Measurements from ENCODE around the gene ATG4A.

DNA sequence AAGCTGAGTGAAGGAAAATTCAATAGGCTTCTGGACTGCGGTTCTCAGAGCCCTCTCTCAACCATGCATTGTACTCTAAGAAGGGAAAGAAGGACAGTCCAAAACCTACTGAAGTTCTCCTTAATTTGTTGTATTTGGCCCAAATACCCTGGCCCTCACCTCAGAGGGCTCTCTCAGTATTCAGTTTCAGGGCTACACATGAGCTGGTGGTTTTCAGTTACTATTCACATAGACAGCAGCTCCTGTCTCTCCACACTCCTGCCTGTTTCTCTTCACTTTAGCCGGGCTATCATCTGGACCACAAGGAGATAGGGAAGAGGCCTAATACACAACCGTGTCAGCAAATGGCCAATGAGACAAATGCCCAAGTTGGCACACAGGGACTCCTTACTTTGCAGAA, 66.0 kb downstream of the ATG4A start:
- TF ChIP-seq EZH2 (IDR thresholded peaks at IDR 0.05; ENCODE audit: borderline replicate concordance, low read length) = no peak
- TF ChIP-seq, protein P1, sequence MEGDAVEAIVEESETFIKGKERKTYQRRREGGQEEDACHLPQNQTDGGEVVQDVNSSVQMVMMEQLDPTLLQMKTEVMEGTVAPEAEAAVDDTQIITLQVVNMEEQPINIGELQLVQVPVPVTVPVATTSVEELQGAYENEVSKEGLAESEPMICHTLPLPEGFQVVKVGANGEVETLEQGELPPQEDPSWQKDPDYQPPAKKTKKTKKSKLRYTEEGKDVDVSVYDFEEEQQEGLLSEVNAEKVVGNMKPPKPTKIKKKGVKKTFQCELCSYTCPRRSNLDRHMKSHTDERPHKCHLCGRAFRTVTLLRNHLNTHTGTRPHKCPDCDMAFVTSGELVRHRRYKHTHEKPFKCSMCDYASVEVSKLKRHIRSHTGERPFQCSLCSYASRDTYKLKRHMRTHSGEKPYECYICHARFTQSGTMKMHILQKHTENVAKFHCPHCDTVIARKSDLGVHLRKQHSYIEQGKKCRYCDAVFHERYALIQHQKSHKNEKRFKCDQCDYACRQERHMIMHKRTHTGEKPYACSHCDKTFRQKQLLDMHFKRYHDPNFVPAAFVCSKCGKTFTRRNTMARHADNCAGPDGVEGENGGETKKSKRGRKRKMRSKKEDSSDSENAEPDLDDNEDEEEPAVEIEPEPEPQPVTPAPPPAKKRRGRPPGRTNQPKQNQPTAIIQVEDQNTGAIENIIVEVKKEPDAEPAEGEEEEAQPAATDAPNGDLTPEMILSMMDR (IDR thresholded peaks at IDR 0.05; ENCODE audit: low read length) = no peak
